HG02571 (cell line): ENCODE data around the gene SAP25.

ENCODE experiments used
- ATAC-seq: cut with Tn5 transposase; IDR thresholded peaks from one replicate; pipeline ENCODE4 v1.9.1; 2021; ENCODE audit warnings: mild to moderate bottlenecking, moderate library complexity; ENCODE audit not compliant: unreplicated experiment

Gene SAP25

GRCh38 chr7:100598425-100598824, 24.7 kb upstream of the SAP25 start:
- no peak for ATAC-seq

GRCh38 chr7:100595188-100595587, 21.5 kb upstream of the SAP25 start:
- ATAC-seq = no peak

DNA sequence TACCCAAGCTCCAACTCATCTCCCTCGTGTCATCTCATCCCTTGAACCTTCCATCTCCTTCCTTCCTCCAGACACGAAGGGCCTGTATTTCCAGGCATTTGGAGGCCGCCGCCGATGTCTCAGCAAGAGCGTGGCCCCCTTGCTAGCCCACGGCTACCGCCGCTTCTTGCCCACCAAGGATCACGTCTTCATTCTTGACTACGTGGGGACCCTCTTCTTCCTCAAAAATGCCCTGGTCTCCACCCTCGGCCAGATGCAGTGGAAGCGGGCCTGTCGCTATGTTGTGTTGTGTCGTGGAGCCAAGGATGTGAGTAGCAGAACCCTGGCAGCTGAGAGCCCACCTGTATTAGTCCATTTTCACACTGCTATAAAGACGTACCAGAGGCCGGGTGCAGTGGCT, 17.9 kb upstream of the SAP25 start:
- no peak for ATAC-seq

- no peak for ATAC-seq
Measured at GRCh38 chr7:100590077-100590737, 16.5 kb upstream of the SAP25 start.

DNA sequence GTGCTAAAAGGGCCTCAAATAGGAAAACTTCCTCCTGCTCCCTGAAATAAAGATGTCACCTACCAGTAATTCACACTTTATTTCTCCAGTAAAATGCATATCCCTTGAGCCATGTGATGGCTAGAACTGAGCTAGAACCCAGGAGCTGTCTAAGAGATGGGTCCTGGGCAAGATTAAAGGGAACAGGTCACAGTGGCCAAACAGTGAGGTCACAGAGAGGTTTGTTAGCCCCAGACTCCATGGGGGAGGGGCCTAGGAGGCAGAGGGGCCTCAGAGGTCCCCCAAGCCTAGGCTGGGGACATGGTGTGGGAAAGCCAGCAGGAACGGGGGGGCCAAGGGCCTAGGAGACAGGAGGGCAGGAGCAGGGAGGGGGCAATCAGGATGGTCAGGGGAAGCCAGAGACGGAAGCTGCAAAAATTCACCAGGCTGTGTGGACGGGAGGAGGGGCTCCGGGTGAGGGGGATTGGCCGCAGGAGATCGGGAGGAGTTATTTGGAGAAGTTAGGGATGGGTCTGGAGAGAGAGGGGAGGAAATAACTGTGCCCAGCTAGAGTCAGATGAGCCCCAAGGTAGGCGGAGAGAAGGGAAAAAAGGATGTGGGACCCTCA, 15.7 kb upstream of the SAP25 start:
- ATAC-seq = no peak

DNA sequence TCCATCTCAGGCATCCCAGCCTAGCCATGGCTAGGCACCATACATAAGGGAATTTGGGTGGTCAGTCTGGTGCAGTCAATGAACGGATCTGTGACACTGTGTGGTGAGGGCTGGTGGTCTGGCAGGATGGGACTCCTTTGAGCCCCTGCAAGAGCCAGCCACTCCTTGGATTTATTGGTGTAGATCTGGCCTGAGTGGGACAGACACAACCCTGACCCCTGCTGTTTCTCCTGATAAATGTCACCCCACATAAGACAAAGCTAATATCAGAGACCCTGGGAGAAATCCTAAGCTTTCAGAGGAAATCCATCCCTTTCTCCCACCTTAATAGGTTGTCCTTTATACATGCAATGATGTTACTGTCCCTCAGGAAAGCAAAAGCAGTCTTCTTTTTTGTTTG, 14.7 kb upstream of the SAP25 start:
- ATAC-seq = no peak

DNA sequence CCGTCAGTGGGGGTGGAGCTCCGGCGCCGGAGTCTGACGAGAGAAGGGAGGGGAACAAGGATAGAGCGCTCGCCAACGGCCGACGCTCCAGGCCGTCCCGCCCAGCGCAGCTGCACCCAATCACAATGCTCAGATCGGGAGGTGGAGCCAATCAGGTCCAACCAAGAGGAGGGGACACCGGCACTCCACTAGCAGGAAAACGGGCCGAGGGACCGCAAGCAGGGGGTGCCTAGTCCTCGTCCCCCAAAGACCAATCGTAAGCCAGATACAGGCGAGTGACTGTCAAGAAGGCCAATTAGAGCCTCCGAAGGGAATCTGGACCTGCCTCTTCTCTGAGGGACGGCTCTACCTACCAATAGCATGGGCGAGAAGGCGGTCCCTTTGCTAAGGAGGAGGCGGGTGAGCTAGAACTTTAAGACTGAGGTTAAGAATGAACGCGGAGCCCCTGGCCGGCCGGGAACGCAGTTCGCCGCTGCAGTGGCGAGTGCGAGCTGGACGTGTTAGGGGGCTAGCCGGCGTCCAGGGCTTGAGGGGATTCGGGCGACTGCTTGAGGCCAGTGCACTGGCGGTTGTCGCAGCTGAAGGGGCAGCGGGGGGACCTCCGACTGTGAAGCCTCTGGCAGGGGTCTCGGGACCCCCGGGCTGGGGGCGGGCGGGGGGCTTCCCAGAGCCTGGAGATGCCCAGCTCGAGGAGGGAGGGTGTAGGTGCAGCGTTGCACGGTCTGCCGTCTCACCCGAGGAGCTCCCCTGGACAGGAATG, 12.7 kb upstream of the SAP25 start, which contains the start of gene FBXO24:
TSS of gene FBXO24 (plus strand) at position 63 of the 760 bp plus-strand sequence. CDS start at position 361, 298 bp downstream.
- ATAC-seq = peak; percentile 85

DNA sequence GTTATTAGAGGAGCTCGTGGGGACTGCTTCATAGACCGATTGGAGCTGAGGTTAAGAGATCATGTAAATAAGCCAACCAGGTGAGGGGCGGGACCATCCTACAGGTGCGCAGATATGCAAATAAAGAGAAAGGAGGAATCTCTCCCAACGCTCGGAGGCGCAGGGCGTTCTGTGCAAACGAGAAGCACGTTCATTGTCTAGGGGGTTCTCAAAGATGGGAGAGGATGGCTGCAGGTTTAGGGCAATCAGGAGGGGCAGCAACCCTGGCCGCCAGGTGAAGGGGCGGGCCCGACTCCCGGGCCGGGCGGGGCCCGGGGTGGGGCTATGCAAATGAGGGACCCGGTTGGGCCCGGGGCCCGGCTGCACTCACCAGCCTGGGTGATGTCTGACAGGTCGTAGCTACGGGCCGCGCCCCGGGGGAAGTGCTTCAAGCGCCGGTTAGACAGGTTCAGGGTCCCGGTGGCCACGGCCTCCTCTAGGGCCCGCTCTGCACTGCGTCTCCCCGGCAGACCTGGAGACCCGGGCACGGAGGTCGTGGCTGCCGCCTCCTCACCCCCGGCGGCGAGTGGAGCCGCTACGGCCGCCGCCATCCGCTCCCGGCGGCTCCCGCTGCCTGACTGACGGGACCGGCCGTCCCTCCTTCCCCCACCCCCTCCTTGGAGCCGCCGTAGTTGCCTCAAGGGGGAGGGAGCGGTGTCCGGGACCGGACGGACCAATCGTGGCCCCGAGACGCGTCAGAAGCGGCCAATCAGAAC, 12.0 kb upstream of the SAP25 start, which contains the start of gene LRCH4:
TSS of gene LRCH4 (minus strand) at position 619 of the 755 bp plus-strand sequence. CDS start at position 590, 29 bp downstream.
- no peak for ATAC-seq

GRCh38 chr7:100584683-100585510, 11.2 kb upstream of the SAP25 start:
- ATAC-seq = no peak

- no peak for ATAC-seq
Measured at GRCh38 chr7:100584054-100584682, 10.5 kb upstream of the SAP25 start.

- no peak for ATAC-seq
Measured at GRCh38 chr7:100583132-100584053, 9.7 kb upstream of the SAP25 start.

- no peak for ATAC-seq
Measured at GRCh38 chr7:100582650-100583049, 8.9 kb upstream of the SAP25 start.

DNA sequence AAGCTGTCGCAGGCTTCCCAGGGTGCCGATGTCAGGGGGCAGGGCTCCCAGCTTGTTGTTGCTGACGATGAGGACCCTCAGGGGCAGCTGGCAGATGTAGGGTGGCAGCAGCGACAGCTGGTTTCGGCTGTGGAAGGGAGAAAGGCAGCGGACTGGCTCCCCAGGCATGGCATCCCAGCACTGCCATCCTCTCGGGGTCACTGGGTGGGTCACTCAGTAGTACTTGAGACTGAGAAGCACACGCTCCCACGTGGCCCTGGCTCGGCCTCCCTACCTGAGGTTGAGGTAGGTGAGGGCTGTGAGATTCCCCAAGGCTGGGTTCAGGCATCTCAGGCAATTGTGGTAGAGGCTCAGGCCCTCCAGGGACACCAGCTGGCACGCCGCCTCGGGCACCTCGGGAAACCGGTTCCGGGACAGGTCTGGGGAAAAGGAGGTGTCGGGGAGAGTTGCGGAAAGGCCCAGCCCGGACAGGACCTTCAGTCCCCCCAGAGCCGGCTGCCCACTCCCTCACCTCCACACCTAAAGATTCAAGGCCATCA, 8.4 kb upstream of the SAP25 start:
- ATAC-seq = no peak

- ATAC-seq = no peak
Measured at GRCh38 chr7:100580466-100581283, 7.0 kb upstream of the SAP25 start.

GRCh38 chr7:100578246-100579183, 4.8 kb upstream of the SAP25 start:
- ATAC-seq = no peak

DNA sequence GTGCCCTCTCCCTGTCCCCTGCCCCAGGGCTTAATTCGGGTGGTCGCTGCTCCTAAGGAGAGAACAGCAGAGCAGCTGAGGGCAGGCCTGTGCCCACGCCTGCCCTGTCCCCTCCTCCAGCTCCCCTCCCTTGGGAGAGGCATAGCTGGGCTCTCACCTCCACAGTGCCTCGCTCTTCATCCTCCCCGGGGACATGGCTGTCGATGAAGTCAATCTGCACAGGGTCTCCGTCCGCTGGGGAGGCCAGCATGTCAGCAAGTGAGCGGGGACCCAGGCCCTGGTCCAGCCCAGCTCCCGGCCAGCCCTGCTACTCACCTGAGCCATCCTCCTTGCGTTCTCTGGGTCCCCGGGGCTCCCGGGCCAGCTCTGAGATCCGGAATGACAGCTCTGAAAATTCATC, 3.8 kb upstream of the SAP25 start:
- ATAC-seq = no peak

DNA sequence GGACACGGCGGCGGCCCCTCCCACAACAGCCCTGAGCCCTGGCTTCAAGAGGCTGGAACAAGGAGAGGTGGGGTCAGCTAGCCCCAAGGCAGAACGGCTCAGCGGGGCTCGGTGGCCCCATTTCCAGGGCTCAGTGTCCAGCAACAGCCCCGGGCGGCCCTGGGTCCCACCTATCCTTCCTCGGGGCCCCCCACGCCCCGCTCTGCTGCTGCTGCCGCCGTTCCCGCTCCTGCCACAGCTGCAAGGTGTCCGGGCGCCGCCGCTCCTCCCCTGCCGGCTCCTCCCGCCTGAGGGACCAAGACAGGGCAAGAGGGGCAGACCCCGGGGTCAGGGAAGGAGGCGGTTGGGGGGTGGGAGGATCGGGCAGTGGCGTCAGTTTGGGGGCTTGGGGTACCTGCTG, 3.4 kb upstream of the SAP25 start:
- no peak for ATAC-seq
